OCI-LY1 (cell line): ENCODE measurements around the gene RAPGEF4.

ENCODE experiments used
- CTCF ChIP-seq: fragments of 200-600 bp; sonication (generic), shearing (Covaris generic); IDR thresholded peaks from 2 replicates; pipeline ENCODE4 v1.5.1; 2017; ENCODE audit warnings: mild to moderate bottlenecking, antibody characterized with exemption, low read length, moderate library complexity, mixed read lengths
- EZH2 ChIP-seq: fragments of 200-600 bp; sonication (generic), shearing (Covaris generic); IDR thresholded peaks from 2 replicates; pipeline ENCODE4 v1.8.0; 2017; ENCODE audit warnings: borderline replicate concordance, mixed run types, mild to moderate bottlenecking, antibody characterized with exemption, low read length, moderate library complexity, mixed read lengths

- TF ChIP-seq CTCF (no peak), EZH2 (no peak)
These were observed 318.8 kb downstream of the RAPGEF4 start for GRCh38 chr2:173054466-173054865.
